GM18870 (cell line): ENCODE results near the gene MVB12A.

Experiments
- ATAC-seq: cut with Tn5 transposase; IDR thresholded peaks from one replicate; pipeline ENCODE4 v1.9.1; 2021; ENCODE audit warnings: moderate library complexity; ENCODE audit not compliant: unreplicated experiment

MVB12A gene

DNA sequence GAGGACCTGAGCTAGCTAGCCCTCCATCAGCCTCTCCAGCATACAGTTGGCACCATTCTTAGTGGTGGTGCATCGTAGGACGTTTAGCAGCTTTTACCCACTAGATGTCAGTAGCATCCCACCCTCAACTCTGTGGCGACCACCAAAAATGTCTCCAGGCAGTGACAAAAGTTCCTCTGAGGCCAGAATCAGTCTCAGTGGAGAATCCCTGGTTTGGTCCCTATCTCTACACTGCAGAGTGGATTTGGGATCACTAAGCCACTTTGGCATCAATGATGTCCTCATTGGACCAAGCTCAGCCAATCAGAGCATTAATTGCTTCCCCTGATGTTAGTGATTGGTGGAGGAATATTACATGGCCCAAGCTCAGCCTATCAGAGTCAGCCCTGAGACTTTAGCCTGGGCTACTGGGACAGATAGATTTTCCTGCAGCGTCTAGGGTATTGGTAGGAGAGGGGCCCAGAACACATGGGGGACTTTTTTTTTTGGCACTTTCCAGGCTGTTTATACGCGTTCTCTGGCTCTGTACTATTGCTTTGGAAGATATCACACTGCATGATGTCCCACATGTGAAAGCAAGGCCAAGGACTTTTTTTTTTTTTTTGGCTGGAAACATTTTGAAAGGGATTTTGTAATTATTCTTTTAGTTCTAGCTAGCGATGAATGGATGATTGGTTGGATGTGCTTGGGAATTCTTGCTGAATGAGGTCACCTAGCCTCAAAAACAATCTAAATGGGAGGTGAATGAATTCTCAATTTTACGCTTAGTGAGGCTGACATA lies 21.6 kb downstream of the MVB12A start:
- no peak for ATAC-seq

DNA sequence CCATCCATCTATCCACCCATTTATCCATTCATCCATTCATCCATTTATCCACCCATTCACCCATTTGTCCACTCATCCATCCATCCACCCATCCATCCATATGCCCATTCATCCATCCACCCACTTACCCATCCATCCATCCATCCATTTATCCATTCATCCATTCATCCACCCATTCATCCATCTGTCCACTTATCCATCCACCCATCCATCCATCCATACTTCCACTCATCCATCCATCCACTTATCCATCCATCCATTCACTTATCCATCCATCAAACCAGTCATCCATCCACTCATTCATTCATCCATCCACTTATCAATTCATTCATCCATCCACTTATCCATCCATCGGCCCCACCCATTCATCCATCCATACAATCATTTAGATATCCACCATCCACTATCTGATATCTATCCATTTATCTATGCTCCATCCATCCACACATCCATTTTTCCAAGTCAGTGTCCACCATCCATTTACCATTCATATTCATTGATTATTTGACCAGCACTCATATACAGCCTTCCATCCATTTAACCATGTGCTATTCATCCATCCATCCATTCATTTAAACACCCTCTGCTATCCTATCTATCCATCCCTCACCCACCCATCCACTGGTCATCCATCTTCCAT lies 25.8 kb downstream of the MVB12A start:
- ATAC-seq: no peak

DNA sequence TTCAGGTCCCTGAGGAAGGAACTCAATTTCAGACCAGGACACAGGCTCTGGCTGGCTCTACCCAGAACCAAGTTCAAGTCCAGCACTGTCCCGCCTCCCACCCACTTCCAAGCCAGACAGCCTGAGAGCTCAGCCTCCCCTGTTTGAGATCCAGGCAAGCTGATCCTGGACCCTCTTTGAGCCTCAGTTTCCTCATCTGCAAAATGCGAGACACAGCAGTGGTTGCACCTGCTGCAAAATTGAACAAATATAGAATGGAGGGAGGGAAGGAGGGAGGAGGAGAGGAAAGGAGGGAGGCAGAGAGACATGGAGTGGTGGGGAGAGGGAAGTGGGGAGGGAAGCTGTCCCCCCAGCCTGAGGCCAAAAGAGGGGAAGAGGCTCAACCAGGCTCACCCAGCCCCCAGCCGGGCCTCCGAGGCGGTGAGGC lies 27.9 kb downstream of the MVB12A start:
- ATAC-seq: no peak

DNA sequence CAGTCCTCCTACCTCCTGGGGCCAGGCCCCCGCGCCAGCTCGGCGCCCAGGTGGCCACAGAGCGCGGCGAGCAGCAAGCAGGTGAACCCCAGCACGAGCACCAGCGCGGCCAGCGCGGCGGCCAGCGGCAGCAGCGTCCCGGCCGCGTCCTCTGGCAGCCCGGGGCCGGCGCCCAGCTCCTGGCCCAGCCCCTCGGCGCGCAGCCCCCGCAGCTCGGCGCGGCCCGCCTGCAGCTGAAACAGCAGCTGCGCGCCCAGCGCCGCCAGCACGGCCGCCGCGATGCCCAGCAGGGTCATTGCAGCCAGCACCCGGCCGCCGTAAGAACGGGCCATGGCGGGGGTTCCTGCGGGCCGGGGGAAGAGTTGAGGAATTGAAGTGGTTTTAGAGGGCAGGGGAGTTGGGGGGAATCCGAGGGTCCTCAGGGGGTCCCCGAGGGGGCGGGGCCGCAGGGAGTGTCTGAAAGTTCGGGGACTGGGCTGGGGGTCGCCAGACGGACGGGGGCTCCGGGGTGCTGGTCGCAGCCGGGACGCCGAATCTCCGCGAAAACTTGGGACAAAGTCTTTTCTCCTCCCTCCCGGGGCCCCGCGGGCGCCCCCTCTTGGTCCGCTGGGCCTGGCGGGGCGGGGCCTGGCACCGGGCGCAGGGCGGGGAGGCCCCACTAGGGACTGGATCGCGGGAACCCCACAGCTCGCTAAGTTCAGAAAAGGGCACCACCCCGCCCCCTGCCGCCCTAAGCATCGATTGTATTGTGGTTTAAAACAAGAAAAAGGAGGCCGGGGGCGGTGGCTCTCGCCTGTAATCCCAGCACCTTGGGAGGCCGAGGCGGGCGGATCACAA lies 28.5 kb downstream of the MVB12A start, which contains the start of gene TMEM221:
TSS of gene TMEM221 (minus strand) at position 538 of the 837 bp plus-strand sequence. CDS start at position 332, 206 bp downstream.
- no peak for ATAC-seq

DNA sequence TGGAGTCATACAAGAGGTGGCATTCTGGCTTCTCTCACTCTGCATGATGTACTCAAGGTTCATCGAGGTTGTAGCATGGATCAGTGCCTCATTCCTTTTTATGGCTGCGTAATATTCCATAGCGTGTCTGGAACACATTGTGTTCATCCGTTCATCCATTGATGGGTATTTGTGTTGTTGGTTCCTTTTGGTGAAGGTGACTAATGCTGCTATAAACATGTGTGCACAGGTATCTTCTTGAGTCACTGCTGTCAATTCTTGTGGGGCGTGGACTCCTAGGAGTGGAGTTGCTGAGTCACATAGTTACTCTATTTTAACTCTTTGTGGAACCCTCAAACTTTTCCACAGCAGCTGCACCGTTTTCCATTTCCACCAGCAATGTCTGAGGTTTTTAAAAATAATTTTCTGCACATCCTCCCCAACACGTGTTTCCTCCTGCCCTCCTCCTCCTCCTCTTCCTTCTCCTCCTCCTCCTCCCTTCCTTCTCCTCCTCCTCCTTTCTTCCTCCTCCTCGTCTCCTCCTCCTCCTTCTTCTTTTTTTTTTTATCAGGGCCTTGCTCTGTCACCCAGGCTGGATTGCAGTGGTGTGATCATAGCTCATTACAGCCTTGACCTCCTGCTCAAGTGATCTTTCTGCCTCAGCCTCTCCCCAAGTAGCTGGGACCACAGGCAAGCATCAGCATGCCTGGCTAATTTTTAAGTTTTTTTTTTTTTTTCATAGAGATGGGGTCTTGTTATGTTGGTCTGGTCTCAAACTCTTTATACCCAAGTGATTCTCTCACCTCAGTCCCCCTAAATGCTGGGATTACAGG lies 30.6 kb downstream of the MVB12A start:
- ATAC-seq: no peak

DNA sequence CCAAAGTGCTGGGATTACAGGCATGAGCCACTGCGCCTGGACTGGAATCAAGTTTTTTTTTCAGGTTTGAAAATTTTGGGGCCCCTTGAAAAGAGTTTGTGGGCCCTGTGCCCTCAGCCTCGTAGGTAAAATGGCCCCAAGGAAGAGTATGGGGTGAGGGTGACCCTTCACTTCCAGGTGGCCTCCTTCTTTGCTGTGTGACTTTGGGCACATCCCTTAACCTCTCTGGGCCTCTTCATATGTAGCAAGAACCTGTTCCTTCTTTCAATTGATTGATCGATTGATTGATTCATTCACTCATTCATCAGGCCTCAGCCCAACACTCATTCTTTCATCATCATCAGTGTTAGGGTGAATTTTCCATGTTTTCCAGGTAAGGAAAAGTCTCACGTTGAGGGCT lies 32.0 kb downstream of the MVB12A start:
- ATAC-seq: no peak

DNA sequence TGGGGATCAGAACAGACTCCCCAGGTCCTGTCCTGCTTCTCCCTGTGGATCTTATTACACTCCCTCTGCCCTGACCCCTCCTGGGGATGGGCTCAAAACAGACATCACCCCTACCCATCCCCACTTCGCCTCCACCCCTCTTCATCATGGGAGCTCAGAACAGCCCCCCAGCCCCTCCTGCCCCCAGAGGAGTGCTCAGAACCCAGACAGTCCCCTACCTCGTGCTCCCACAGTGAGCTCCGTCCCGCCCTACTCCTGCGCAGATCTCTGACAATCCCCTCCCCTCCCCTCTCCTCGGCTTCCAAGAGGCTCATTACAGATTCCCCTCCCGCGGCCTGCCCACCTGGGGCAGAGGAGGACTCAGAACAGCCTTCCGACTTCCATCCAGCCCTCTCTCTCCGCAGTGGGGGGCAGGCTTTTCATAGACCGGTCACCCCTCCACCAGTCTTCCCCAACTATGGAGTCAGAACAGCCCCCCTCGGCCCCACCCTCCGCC lies 34.8 kb downstream of the MVB12A start:
- no peak for ATAC-seq

DNA sequence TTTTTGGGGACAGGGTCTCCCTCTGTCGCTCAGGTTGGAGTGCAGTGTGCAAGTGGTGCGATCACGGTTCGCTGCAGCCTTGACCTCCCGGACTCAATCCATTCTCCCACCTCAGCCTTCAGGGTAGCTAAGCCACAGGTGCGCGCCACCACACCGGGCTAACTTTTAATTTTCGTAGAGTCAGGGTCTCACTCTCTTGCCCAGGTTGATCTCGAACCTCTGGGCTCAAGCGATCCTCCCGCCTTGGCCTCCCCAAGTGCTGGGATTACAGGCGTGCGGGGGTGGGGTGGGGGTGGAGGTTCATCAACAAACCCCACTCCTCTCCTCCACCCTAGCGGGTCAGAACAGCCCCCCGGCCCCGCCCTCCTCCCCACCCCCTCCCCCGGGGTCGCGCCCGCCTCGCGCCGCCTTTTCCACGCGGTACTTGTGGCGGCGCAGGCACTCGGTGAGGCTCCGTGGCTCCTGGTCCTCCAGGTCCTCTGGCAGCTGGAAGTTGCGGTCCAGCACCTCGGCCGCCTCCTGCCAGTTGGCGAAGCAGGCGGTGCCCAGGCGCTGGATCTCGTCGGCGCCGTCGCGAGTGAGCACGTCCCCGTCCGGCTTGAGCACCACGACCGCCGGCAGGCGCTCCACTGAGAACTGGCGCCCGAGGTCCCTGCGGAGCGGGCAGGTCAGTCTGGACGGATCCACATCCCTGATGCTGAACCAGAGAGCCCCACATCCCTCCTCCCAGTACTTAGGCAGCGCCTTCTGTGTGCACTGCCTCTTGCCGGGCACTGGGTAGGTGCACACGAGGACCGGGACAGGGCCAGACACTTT lies 35.7 kb downstream of the MVB12A start:
- no peak for ATAC-seq

DNA sequence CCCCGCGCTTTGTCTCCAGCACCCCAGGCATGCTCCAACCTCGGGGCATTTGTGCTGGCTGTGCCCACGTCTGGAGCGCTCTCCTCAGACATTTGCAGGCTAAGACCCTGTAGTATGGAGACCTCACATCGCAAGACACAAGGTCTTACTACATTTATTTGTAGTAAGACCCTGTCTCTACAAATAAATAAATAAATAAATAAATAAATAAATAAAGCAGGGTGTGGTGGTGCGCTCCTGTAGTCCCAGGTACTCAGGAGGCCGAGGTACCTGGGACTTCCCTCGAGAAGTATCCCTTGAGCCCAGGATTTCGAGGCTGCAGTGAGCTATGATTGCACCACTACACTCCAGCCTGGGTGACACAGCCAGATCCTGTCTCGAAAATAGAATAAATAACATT lies 36.3 kb downstream of the MVB12A start:
- no peak for ATAC-seq

DNA sequence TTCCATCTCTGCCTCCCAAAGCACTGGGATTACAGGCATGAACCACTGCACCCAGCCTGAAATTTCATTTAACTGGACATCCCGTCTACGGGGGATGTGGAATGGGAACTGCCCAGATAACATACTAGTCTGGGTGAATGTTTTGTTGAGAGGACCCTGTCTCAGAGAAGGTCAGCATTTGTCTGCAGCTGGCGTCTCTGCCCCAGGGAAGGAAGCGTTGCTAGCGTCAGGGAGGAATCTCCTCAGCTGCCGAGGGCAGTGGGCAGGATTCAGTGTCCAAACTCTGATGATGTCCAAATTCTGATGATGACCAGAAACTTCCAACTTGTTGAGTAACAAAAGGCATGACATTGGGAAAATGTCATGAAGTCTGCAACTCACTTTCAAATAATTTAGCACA lies 37.8 kb downstream of the MVB12A start:
- no peak for ATAC-seq

DNA sequence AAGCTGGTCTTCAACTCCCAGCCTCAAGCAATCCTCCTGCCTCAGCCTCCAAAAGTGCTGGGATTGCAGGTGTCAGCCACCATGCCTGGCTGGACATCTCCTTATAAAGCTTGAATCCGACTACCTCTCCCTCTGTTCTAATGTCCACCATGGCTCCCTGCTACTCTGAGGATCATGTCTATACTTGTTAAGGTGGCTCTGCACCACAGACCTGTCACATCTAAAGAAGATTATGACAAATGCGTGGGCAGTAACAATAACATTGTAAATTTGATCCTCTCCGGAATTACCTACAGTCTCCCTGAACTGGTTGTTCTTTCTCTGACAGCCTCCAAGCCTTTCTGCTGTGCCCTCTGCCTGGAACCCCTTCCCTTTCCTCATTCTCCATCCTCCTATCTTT lies 39.1 kb downstream of the MVB12A start:
- ATAC-seq: no peak

DNA sequence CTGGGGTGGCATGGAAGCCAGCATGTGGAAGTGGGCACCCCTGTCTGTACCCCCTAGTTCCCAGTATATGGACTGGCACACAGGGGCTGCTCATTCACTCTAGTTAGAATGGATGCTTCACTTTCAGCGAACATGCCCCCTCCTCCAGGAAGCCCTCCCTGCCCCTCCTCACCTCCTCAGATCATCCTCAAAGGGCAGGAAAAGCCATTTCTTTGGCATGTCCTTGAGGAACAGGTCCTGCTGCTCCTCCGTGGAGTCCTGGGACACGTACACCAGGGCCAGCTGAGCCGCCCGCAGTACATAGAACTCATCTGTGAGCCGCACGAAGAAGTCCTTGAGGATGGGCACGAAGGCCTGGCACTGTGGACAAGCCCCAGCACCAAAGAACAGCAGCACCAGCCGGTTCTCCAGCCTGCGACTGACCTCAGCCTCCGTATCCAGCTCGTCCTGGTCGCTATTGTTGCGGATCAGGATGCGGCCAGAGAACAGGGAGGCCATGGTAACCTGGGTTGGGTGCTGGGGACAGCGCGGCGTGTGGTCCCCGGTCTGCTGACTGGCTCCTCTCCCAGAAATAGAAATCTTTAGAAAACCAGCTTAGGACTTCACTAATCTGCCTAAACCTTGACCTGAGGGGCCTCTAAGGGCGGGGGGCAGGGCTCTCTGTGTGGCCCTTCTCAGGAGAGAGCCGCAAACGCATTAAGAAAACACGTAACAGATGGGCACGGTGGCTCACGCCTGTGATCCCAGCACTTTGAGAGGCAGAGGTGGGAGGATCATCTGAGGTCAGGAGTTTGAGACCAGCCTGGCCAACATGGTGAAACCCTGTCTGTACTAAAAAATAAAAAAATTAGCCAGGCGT lies 40.8 kb downstream of the MVB12A start, which contains the start of gene NXNL1:
TSS of gene NXNL1 (minus strand) at position 555 of the 859 bp plus-strand sequence. CDS start at position 498, 57 bp downstream.
- ATAC-seq: no peak

DNA sequence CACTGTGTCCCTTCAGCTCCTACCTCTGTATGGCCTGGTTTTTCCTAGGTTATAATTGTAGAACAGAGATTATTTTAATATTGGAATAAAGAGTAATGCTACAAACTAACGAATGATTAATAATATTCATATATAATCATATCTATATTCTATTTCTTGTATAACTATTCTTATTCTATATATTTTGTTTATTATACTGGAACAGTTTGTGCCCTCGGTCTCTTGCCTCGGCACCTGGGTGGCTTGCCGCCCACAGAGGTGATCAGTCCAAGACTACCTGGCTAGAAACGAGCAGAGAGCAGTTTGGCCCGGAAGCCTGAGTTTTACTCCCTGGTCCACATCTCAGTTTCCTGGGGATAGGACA lies 46.6 kb downstream of the MVB12A start:
- no peak for ATAC-seq

DNA sequence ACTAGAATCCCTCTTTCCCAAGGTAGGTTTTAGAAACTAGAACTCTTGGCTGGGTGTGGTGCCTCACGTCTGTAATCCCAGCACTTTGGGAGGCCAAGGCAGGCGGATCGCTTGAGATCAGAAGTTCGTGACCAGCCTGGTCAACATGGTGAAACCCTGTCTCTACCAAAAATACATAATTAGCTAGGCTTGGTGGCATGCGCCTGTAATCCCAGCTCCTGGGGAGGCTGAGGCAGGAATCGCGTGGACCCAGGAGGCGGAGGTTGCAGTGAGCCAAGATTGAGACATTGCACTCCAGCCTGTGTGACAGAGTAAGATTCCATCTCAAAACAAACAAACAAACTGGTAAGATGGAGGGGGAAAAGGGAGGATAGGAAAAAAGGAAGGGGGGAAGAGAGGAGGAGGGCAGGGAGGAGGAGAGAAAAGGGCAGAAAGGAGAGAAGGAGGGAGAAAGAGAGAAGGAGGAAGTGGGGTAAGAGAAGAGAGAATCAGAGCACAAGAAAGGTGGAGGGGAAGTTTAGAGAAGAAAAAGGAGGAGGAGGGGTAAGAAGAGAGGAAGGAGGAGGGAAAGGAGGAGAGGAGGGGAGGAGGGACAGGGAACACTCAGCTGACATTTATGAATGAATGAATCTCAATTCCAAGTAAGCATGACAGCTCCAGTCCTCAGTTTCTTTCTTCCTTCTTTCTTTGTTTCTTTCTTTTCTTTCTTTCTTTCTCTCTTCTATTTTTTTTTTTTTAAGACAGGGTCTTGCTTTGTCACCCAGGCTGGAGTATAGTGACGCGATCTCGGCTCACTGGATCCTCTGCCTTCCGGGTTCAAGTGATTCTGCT lies 47.8 kb downstream of the MVB12A start:
- no peak for ATAC-seq

DNA sequence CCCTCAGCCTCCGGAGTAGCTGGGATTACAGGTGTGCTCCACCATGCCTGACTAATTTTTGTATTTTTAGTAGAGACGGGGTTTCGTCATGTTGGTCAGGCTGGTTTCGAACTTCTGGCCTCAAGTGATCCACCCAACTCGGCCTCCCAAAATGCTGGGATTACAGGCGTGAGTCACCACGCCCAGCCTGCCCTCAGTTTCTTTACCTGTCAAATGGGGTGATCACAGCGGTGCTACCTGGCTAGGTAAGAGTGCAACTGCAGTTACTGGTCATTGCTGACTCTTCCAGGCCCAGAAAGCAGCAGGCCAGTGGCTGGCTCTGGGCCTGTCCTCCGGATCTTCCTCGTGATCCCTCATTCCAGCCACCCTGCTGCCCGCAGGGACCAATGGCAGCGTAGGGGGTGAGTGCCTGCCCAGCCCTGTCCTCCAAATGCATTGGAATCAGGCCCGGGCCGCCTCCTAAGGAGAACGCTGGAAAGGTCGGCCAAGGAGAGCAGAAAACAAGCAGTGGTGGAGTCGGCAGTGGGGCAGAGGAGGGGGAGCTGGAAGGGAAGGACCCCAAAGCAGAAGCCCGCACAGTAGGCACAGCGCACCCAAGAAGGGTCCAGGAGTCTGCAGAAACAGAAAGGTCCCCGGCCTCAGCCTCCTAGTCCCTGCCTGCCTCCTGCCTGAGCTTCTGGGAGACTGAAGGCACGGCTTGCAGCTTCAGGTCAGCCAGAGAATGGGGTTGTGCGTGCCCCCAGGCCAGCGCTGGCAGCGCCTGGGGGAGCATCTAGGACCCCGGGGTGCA lies 48.6 kb downstream of the MVB12A start:
- no peak for ATAC-seq

DNA sequence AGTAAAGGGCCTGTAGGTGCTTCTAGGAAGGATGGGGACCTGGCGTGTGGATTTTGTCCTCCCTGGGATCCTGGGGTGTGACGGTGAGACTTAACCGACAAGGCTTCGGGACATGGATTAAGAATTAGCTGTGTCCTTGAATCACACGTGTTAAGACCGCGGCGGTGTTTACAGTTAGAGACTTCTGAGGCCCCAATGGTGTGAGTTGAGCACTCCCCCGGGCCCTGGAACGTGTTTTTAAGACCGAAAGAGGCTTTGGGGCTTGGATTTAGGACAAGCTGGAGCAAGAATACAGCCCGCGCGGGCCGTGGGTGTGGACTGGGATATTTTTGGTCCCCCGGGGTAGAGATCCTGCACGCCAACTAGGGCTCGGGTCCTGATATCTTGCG lies 49.2 kb downstream of the MVB12A start:
- no peak for ATAC-seq

DNA sequence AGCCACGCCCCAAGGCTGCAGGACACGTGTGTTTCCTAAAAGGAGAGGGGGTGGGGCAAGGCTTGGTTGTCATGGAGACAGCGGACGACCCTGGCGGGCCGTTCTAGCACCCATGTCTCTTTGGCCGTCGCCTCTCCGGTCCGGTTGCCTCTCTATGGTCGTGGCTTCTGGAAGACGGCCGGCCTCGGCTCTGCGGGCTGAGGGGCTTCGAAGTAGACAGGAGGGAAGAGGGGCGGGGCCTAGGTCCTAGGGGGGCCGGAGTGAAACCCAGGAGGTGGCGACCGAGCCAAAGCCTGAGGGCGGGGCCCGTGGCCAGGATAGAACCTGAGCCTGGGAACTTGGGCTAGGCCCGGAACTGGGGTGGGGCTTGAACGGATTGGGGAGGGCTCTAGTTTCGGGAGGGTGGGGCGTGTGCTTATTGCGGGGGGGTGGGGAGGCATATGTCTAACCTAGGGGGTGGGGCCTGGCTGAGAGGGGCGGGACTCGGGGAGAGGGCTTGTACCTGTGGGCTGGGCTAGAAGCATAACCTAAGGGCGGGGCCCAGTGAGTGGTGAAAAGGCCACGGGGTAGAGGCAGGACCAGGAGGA lies 49.7 kb downstream of the MVB12A start:
- ATAC-seq: peak; percentile 30
